ENCODE data around the gene COL20A1.

DNA sequence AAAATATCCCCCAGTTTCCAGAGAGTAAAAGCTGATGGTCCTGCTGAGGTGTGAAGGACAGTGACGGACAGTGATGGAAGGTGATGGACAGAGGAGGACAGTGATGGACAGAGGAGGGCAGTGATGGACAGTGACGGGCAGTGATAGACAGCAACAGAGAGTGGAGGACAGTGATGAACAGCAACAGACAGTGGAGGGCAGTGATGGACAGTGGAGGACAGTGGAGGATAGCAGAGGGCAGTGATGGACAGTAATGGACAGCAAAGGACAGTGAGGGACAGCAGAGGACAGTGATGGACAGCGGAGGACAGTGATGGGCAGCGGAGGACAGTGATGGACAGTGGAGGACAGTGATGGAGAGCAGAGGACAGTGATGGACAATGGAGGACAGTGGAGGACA lies 36.0 kb upstream of the COL20A1 start:
- TF ChIP-seq, protein P1, sequence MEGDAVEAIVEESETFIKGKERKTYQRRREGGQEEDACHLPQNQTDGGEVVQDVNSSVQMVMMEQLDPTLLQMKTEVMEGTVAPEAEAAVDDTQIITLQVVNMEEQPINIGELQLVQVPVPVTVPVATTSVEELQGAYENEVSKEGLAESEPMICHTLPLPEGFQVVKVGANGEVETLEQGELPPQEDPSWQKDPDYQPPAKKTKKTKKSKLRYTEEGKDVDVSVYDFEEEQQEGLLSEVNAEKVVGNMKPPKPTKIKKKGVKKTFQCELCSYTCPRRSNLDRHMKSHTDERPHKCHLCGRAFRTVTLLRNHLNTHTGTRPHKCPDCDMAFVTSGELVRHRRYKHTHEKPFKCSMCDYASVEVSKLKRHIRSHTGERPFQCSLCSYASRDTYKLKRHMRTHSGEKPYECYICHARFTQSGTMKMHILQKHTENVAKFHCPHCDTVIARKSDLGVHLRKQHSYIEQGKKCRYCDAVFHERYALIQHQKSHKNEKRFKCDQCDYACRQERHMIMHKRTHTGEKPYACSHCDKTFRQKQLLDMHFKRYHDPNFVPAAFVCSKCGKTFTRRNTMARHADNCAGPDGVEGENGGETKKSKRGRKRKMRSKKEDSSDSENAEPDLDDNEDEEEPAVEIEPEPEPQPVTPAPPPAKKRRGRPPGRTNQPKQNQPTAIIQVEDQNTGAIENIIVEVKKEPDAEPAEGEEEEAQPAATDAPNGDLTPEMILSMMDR (IDR thresholded peaks at IDR 0.05), result no peak
- TF ChIP-seq POLR2A (IDR thresholded peaks at IDR 0.05), result no peak

All from uterus (tissue), 2 donors.